B cell (primary cell): Measurements from ENCODE around the gene HYAL2. TPM values are rescaled to one million over a fixed set of nuclear protein-coding genes. Genes with fewer than 3 reads are reported as not detected.

ENCODE experiments used
- ATAC-seq: fragments of 200-7000 bp; cut with Tn5 transposase; one replicate; pipeline ENCODE4 v1.10.0; 2021; ENCODE audit warnings: low read depth, mild to moderate bottlenecking, moderate number of reproducible peaks, moderate library complexity
- CTCF ChIA-PET: fragments of 350-600 bp; sonication (Branson Sonifier 250); formaldehyde crosslinking; loops from one replicate; lab custom pipeline; 2021; ENCODE audit warnings: antibody characterized with exemption, inconsistent platforms; lab: Charles Lee
- POLR2A ChIA-PET: fragments of 350-600 bp; sonication (Branson Sonifier 250); formaldehyde crosslinking; loops from one replicate; lab custom pipeline; 2021; ENCODE audit warnings: antibody characterized with exemption; lab: Charles Lee
- DNase-seq: peaks from one replicate; pipeline ENCODE4 v3.0.0; 2013
- H2AFZ ChIP-seq: 2 replicates; pipeline ENCODE4 v1.6.1; 2012; ENCODE audit warnings: mild to moderate bottlenecking, low read depth, low read length; ENCODE audit not compliant: insufficient read depth, poor library complexity, severe bottlenecking
- H3K27ac ChIP-seq, 2 donors: 1 replicate in 1 of 2; 2 replicates in 1 of 2; pipeline ENCODE4 v1.5.1; 2012 to 2013; ENCODE audit warnings: low read length in 2 of 2, mild to moderate bottlenecking in 2 of 2, moderate library complexity in 1 of 2
- H3K27me3 ChIP-seq, 4 experiments: fragments of 200-600 bp in 1 of 4; sonication (generic) in 1 of 4; replicated peaks in 1 of 4; 1 replicate in 2 of 4; 2 replicates in 2 of 4; pipeline versions ENCODE4 v1.6.1 to v1.7.0; 2013 to 2016; ENCODE audit warnings: low read length in 3 of 4, mild to moderate bottlenecking in 2 of 4, mixed read lengths in 1 of 4, moderate library complexity in 1 of 4; ENCODE audit not compliant: insufficient read depth in 4 of 4, control insufficient read depth in 3 of 4; ENCODE audit errors: control extremely low read depth in 1 of 4
- H3K36me3 ChIP-seq, 2 experiments: replicated peaks in 1 of 2; 1 replicate in 1 of 2; 2 replicates in 1 of 2; pipeline versions ENCODE4 v1.6.1 to v1.7.1; 2013; ENCODE audit warnings: low read length in 1 of 2; ENCODE audit not compliant: insufficient read depth in 2 of 2, control insufficient read depth in 1 of 2; ENCODE audit errors: control extremely low read depth in 1 of 2, extremely low read depth in 1 of 2
- H3K4me1 ChIP-seq, 2 donors: fragments of 200-600 bp in 1 of 2; sonication (generic) in 1 of 2; 1 replicate in 1 of 2; 2 replicates in 1 of 2; pipeline versions ENCODE4 v1.5.1 to v1.6.1; 2013 to 2017; ENCODE audit warnings: low read length in 2 of 2; ENCODE audit not compliant: control insufficient read depth in 2 of 2, insufficient read depth in 2 of 2
- H3K4me2 ChIP-seq: replicated peaks from 2 replicates; pipeline ENCODE3; 2012; ENCODE audit warnings: mild to moderate bottlenecking, low read depth, low read length; ENCODE audit not compliant: poor library complexity, severe bottlenecking
- H3K4me3 ChIP-seq, 5 experiments: fragments of 200-600 bp in 1 of 5; sonication (generic) in 1 of 5; 1 replicate in 3 of 5; 2 replicates in 2 of 5; pipeline versions ENCODE4 v1.5.1 to v1.7.0; 2011 to 2016; ENCODE audit warnings: low read length in 4 of 5, mild to moderate bottlenecking in 4 of 5, low read depth in 2 of 5, control low read depth in 1 of 5, moderate library complexity in 1 of 5; ENCODE audit not compliant: insufficient read depth in 1 of 5; ENCODE audit errors: control extremely low read depth in 1 of 5, extremely low read depth in 1 of 5
- H3K79me2 ChIP-seq: fragments of 200-600 bp; sonication (generic); one replicate; pipeline ENCODE4 v1.6.0; 2016; ENCODE audit warnings: low read length; ENCODE audit not compliant: control insufficient read depth, insufficient read depth
- H3K9ac ChIP-seq: fragments of 200-600 bp; sonication (generic); 2 replicates; pipeline ENCODE4 v1.6.1; 2017; ENCODE audit warnings: mild to moderate bottlenecking, low read length, moderate library complexity
- H3K9me3 ChIP-seq, 3 donors: one replicate each; pipeline versions ENCODE4 v1.6.1 to v1.7.1; 2013; ENCODE audit warnings: low read length in 2 of 3; ENCODE audit not compliant: control insufficient read depth in 2 of 3, insufficient read depth in 1 of 3; ENCODE audit errors: control extremely low read depth in 1 of 3
- H4K20me1 ChIP-seq: 2 replicates; pipeline ENCODE4 v1.6.0; 2012; ENCODE audit warnings: mild to moderate bottlenecking, low read length; ENCODE audit not compliant: insufficient read depth, control insufficient read depth, poor library complexity, severe bottlenecking
- H3K27ac Mint-ChIP-seq: one replicate; pipeline ENCODE4 v1.8.0; 2021; ENCODE audit warnings: mixed read lengths
- H3K27me3 Mint-ChIP-seq: one replicate; pipeline ENCODE4 v1.8.0; 2021; ENCODE audit warnings: mixed read lengths
- H3K4me1 Mint-ChIP-seq: one replicate; pipeline ENCODE4 v1.8.0; 2021; ENCODE audit warnings: mixed read lengths
- H3K4me3 Mint-ChIP-seq: one replicate; pipeline ENCODE4 v1.8.0; 2021; ENCODE audit warnings: mixed read lengths
- H3K9me3 Mint-ChIP-seq: one replicate; pipeline ENCODE4 v1.8.0; 2022; ENCODE audit warnings: mixed read lengths; ENCODE audit not compliant: insufficient read depth
- CTCF ChIP-seq: fragments of 200-600 bp; IDR thresholded peaks from one replicate; pipeline ENCODE4 v1.8.0; 2022; ENCODE audit warnings: antibody characterized with exemption, mild to moderate bottlenecking
- EZH2 ChIP-seq: IDR thresholded peaks from 2 replicates; pipeline ENCODE4 v1.6.1; 2012; ENCODE audit warnings: borderline replicate concordance, low read depth, mild to moderate bottlenecking, moderate library complexity, low read length; ENCODE audit not compliant: insufficient read depth, poor library complexity, severe bottlenecking
- WGBS: methylation state at CpG from one replicate; pipeline ENCODE4 v1.1.5; 2013; ENCODE audit warnings: missing lambda C conversion rate; ENCODE audit not compliant: insufficient coverage; 5-methylcytosine and 5-hydroxymethylcytosine counted together
- intact Hi-C: fragments of 100-400 bp; cut with micrococcal nuclease; formaldehyde crosslinking; loops from one replicate; pipeline ENCODE4 v1.10.0; 2022
- polyA minus RNA-seq: library from RNA; depleted of rRNA, polyadenylated mRNA; stranded (reverse); fragments of >200 nt; gene quantifications from 2 replicates; pipeline ENCODE4 v1.2.3, GENCODE V29; 2012
- polyA plus RNA-seq: library from polyadenylated mRNA; depleted of rRNA; stranded (reverse); fragments of >200 nt; gene quantifications from 2 replicates; pipeline ENCODE4 v1.2.3, GENCODE V29; 2012
- total RNA-seq, 2 donors: library from RNA; stranded (reverse); fragments of 120-200 nt in 1 of 2; gene quantifications; 1 replicate in 1 of 2; 2 replicates in 1 of 2; pipeline versions ENCODE4 v1.2.3 to v1.2.4, GENCODE V29; 2013 to 2022

HYAL2 gene
- total RNA-seq (2.8 and 4.2 TPM in 2 replicates), polyA plus RNA-seq (2.5 and 5.1 TPM in 2 replicates), polyA minus RNA-seq (7.5 and 12.3 TPM in 2 replicates)
- 4.2 TPM for total RNA-seq (2013)

- H3K27ac Mint-ChIP-seq, result peak within 1 kb of the TSS; percentile 97
- Histone ChIP-seq H4K20me1 (peaks cover 7% of the 10 kb centered on the region), H3K4me3 (peak within 1 kb of the TSS; percentile 64 to 95 (median 74)), H2AFZ (peak within 1 kb of the TSS; percentile 99), H3K9ac (peak within 1 kb of the TSS; percentile 96), H3K27ac (peak within 1 kb of the TSS; percentile 94 to 96), H3K36me3 (peaks cover 0 to 20% of the 10 kb centered on the region in 2 experiments), H3K4me2 (peak within 1 kb of the TSS; percentile 95), H3K9me3 (peaks cover 0 to 3% (median 0%) of the 10 kb centered on the region in 3 donors), H3K27me3 (no peaks in the 10 kb centered on the region), H3K4me1 (peaks cover 29 to 56% of the 10 kb centered on the region in 2 donors), H3K79me2 (peaks cover 17% of the 10 kb centered on the region)
- H3K27me3 Mint-ChIP-seq, result no peaks in the 10 kb centered on the region
- no peaks in the 10 kb centered on the region for H3K9me3 Mint-ChIP-seq
- no peak for TF ChIP-seq EZH2
- TF ChIP-seq CTCF, result no peak
- ChIA-PET POLR2A (interaction anchor here (2.3 to 2.9 kb wide), 2 partner anchors 14 to 23 kb away, joined by 16 to 24 read pairs; partner anchors contain the start of genes HYAL3 and NAA80), CTCF (interaction anchor here (0.6 to 3.1 kb wide), 7 partner anchors 14 to 220 kb away, joined by 3 to 28 read pairs (median 6); partner anchors contain the start of genes HYAL3 and NAA80)
- peak within 1 kb of the TSS; percentile 87 for H3K4me3 Mint-ChIP-seq
- DNase-seq, result no peak
- WGBS, result 85% methylated on average over 24 of the region's 31 CpGs
- ATAC-seq, result no peak
- H3K4me1 Mint-ChIP-seq, result peaks cover 49% of the 10 kb centered on the region
- intact Hi-C loops, result loop anchor here (5.0 kb wide), 1 partner anchor 85 kb away; the partner anchor contains the start of gene GNAI2
Observed at GRCh38 chr3:50322386-50323091, at the start of gene HYAL2. TSS of gene HYAL2 (minus strand) at chr3:50322745. CDS start at chr3:50320489, 2,256 bp downstream.
